Glutamatergic neuron (in vitro differentiated cells): ENCODE data around the gene MYOZ1. TPM values are rescaled to one million over a fixed set of nuclear protein-coding genes. Genes with fewer than 3 reads are reported as not detected.

Experiments
- DNase-seq: peaks from one replicate; pipeline ENCODE4 v3.0.0; 2022
- H3K27ac Mint-ChIP-seq: one replicate; pipeline ENCODE4 v1.8.0; 2020; ENCODE audit warnings: mild to moderate bottlenecking, mixed read lengths, inconsistent platforms; ENCODE audit not compliant: unreplicated experiment
- H3K27me3 Mint-ChIP-seq: one replicate; pipeline ENCODE4 v1.8.0; 2020; ENCODE audit warnings: mild to moderate bottlenecking, moderate library complexity, mixed read lengths, inconsistent platforms; ENCODE audit not compliant: unreplicated experiment
- H3K36me3 Mint-ChIP-seq: one replicate; pipeline ENCODE4 v1.8.0; 2020; ENCODE audit warnings: mild to moderate bottlenecking, mixed read lengths, inconsistent platforms; ENCODE audit not compliant: unreplicated experiment
- H3K4me1 Mint-ChIP-seq: one replicate; pipeline ENCODE4 v1.8.0; 2020; ENCODE audit warnings: mild to moderate bottlenecking, low read depth, mixed read lengths, inconsistent platforms; ENCODE audit not compliant: unreplicated experiment
- H3K4me3 Mint-ChIP-seq: one replicate; pipeline ENCODE4 v1.8.0; 2020; ENCODE audit warnings: mild to moderate bottlenecking, mixed read lengths, inconsistent platforms; ENCODE audit not compliant: unreplicated experiment
- H3K9me3 Mint-ChIP-seq: one replicate; pipeline ENCODE4 v1.8.0; 2020; ENCODE audit warnings: mild to moderate bottlenecking, moderate library complexity, mixed read lengths, inconsistent platforms; ENCODE audit not compliant: unreplicated experiment
- CTCF ChIP-seq: fragments of 200-600 bp; sonication (generic); IDR thresholded peaks from one replicate; pipeline ENCODE4 v1.5.0; 2021; ENCODE audit not compliant: partially characterized antibody, unreplicated experiment
- total RNA-seq: library from RNA; stranded (reverse); fragmentation: NEBNext Ultra II Directional; extraction: Animal tissue kit (Norgen Biotek cat#: 25700); gene quantifications from one replicate; pipeline ENCODE4 v1.2.1, GENCODE V29; 2021; ENCODE audit not compliant: unreplicated experiment

MYOZ1 gene
- total RNA-seq, 1 donor from 2014 or later = 0.64 TPM

GRCh38 chr10:73647211-73647874, 6.1 kb upstream of the MYOZ1 start:
- H3K4me1 Mint-ChIP-seq = peaks cover 14% of the 10 kb centered on the region
- H3K36me3 Mint-ChIP-seq = no peaks in the 10 kb centered on the region
- H3K4me3 Mint-ChIP-seq = peak overlapping the region; percentile 84
- TF ChIP-seq CTCF = no peak
- H3K27me3 Mint-ChIP-seq = peaks cover 5% of the 10 kb centered on the region
- peaks cover 11% of the 10 kb centered on the region for H3K9me3 Mint-ChIP-seq
- DNase-seq = peak; percentile 63
- H3K27ac Mint-ChIP-seq = peak overlapping the region; percentile 82

- TF ChIP-seq CTCF = no peak
- Mint-ChIP-seq H3K4me1 (peaks cover 14% of the 10 kb centered on the region), H3K36me3 (no peaks in the 10 kb centered on the region), H3K4me3 (peak overlapping the region; percentile 84), H3K27ac (peak overlapping the region; percentile 82), H3K9me3 (peaks cover 11% of the 10 kb centered on the region), H3K27me3 (peaks cover 5% of the 10 kb centered on the region)
- DNase-seq = no peak
Measured at GRCh38 chr10:73646598-73647041, 5.3 kb upstream of the MYOZ1 start.

GRCh38 chr10:73645251-73645650, 4.0 kb upstream of the MYOZ1 start:
- no peak overlapping the region for H3K4me3 Mint-ChIP-seq
- peaks cover 9% of the 10 kb centered on the region for H3K9me3 Mint-ChIP-seq
- no peaks in the 10 kb centered on the region for H3K36me3 Mint-ChIP-seq
- H3K27me3 Mint-ChIP-seq = peaks cover 5% of the 10 kb centered on the region
- peaks cover 7% of the 10 kb centered on the region for H3K4me1 Mint-ChIP-seq
- H3K27ac Mint-ChIP-seq = no peak overlapping the region
- no peak for TF ChIP-seq CTCF
- no peak for DNase-seq

- TF ChIP-seq CTCF = no peak
- H3K4me1 Mint-ChIP-seq = peaks cover 7% of the 10 kb centered on the region
- DNase-seq = no peak
- no peak overlapping the region for H3K27ac Mint-ChIP-seq
- peaks cover 5% of the 10 kb centered on the region for H3K27me3 Mint-ChIP-seq
- H3K36me3 Mint-ChIP-seq = no peaks in the 10 kb centered on the region
- H3K9me3 Mint-ChIP-seq = peaks cover 9% of the 10 kb centered on the region
- H3K4me3 Mint-ChIP-seq = no peak overlapping the region
Measured at GRCh38 chr10:73644767-73645166, 3.5 kb upstream of the MYOZ1 start.

- DNase-seq = peak; percentile 46
- H3K36me3 Mint-ChIP-seq = no peaks in the 10 kb centered on the region
- peak; percentile 77 for TF ChIP-seq CTCF
- H3K4me1 Mint-ChIP-seq = peaks cover 7% of the 10 kb centered on the region
- H3K4me3 Mint-ChIP-seq = no peak overlapping the region
- H3K27me3 Mint-ChIP-seq = peaks cover 7% of the 10 kb centered on the region
- no peak overlapping the region for H3K27ac Mint-ChIP-seq
- H3K9me3 Mint-ChIP-seq = peaks cover 8% of the 10 kb centered on the region
Measured at GRCh38 chr10:73644015-73644743, 2.9 kb upstream of the MYOZ1 start.
